Omental fat pad (tissue), 4 donors: ENCODE data around the gene ZBTB18. TPM values are rescaled to one million over a fixed set of nuclear protein-coding genes. Genes with fewer than 3 reads are reported as not detected.

Experiments
- ATAC-seq: fragments of 150-250 bp; one replicate; pipeline ENCODE4 v1.9.1; 2016; ENCODE audit warnings: mild to moderate bottlenecking, moderate library complexity; ENCODE audit not compliant: low FRiP score
- DNase-seq: peaks from one replicate; pipeline ENCODE4 v3.0.0-alpha.2; 2019; ENCODE audit warnings: low spot score
- total RNA-seq, 4 donors: library from RNA; depleted of rRNA; stranded (reverse); fragments of >200 nt; gene quantifications; one replicate each; pipeline ENCODE4 v1.1.0, GENCODE V29; 2016
- TF ChIP-seq, protein P1 (sequence below), 3 donors: fragments of 450-650 bp; IDR thresholded peaks; one replicate each; pipeline ENCODE4 v1.5.1; 2016 to 2017; ENCODE audit warnings: antibody characterized with exemption in 3 of 3, mild to moderate bottlenecking in 3 of 3, moderate library complexity in 2 of 3

The ZBTB18 gene
- total RNA-seq, 4 donors from 2014 or later: 7.0 to 24.7 (median 10.6) TPM

DNA sequence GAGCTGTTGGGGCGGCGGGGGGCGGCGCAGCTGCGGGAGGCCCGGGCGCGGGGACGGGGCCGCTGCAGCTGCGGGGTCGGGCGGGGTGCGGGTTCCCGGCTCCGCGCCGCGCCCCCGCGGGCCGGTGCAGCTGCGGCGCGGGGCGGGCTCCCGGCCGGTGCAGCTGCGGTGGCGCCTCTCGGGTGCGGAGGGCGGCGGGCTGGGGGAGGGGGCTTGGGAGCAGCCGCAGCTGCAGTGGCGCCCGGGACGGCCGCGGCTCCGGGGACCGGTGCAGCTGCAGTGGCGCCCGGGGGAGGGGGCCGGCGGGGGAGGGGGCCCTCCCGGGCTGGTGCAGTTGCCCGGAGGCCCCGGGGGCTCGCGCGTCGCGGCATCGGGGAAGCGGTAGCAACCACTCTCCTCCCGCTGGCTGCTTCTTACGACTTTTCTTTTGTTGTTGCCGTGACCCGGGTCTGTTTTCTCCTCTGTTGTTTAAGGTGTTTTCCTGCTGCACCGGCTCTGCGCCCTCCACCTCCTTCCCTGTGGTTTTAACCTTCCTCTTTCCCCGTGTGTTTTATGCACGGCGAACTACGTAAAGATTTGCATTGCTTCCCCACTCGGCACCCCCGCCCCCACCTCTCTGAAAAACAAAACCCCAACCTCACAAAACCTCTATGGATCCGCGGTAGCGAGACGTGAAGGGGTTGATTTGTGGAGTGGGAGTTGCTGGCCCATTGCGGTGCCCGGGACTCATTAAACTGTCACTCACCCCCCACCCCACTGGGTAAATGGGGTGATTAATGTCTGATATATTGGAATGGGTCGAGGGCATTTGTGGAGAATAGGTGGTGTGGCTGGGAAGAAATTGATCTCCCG is 1.7 kb upstream of the ZBTB18 start:
- TF ChIP-seq, protein P1, sequence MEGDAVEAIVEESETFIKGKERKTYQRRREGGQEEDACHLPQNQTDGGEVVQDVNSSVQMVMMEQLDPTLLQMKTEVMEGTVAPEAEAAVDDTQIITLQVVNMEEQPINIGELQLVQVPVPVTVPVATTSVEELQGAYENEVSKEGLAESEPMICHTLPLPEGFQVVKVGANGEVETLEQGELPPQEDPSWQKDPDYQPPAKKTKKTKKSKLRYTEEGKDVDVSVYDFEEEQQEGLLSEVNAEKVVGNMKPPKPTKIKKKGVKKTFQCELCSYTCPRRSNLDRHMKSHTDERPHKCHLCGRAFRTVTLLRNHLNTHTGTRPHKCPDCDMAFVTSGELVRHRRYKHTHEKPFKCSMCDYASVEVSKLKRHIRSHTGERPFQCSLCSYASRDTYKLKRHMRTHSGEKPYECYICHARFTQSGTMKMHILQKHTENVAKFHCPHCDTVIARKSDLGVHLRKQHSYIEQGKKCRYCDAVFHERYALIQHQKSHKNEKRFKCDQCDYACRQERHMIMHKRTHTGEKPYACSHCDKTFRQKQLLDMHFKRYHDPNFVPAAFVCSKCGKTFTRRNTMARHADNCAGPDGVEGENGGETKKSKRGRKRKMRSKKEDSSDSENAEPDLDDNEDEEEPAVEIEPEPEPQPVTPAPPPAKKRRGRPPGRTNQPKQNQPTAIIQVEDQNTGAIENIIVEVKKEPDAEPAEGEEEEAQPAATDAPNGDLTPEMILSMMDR (IDR thresholded peaks at IDR 0.05): no peak
- DNase-seq (no peak), ATAC-seq (no peak)

DNA sequence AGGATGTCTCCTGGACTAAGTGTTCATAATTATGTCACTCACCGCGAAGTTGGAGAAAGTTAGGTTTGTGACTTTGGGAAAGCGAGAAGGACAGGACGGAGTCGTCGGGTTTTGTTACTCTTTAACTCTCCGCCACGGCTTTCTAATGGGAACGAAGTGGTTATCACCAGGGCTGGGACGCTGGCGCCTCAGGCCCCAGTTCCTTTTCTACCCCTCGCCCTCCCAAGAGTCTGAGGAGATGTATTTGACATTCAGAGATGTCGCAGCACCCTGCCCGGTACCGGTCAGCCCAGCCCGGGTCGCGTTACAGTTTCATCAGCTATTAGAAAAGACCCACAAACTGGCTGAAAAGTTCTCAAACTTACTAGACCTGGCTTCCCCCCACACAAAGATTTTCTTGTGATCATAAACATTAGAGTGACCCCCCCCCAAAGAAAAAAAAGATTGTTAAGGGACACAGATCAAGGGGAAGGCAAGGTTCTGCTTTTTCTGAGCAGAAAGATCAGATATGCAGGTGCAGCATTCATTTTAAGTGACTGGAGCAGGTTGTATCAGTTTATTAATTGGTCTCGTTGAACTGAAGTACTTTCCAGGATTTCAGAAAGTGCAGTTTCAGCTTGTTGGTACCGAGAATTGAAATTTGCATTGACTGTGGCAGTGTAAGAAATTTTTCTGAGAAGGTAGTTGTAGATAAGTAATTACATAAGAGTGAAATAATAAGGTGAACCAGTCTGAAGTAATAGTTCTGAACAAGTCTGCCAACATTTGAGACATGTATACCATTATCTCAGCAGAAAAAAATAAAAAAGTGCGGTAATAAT is 859 bp upstream of the ZBTB18 start:
- TF ChIP-seq, protein P1 (IDR thresholded peaks at IDR 0.05): no peak
- no peak for DNase-seq
- no peak for ATAC-seq

GRCh38 chr1:244052016-244052727 is 1.1 kb downstream of the ZBTB18 start:
- TF ChIP-seq, protein P1 (IDR thresholded peaks at IDR 0.05): no peak
- no peak for ATAC-seq
- no peak for DNase-seq

DNA sequence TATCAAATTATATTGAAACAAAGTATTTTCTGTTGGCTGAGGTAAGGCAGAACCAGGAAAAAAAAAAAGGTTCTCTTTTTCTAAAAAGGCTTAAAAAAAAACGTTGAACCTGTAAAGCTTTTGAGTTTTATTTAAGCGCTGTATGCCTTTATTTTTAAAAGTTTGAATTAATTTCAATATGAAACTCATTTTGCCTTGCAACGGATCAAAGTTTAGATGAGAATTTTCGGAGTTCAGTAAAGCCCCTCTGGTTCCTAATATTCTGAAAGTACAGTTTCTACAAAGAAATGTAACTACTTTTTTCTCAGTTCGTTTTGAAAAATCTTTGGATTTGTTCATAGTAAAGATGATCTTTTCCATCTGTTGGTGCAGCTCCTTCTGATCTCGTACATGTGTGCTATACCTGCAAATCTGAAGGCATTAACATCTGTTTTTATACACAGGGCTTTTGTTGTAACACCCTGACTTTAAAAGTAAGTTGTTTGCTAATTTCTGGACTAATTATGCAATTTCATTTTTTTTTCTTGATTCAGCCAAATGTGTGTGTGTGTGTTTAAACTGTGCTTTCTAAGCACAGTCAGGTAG is 1.7 kb downstream of the ZBTB18 start:
- DNase-seq: no peak
- TF ChIP-seq, protein P1 (IDR thresholded peaks at IDR 0.05): no peak
- ATAC-seq: no peak

- no peak for ATAC-seq
- DNase-seq: no peak
- TF ChIP-seq, protein P1 (IDR thresholded peaks at IDR 0.05): no peak
Measured at GRCh38 chr1:244053831-244054230, 2.7 kb downstream of the ZBTB18 start.

- ATAC-seq (no peak), DNase-seq (no peak)
- TF ChIP-seq, protein P1 (IDR thresholded peaks at IDR 0.05): no peak
Measured at GRCh38 chr1:244054247-244054923, 3.3 kb downstream of the ZBTB18 start.
